ENCODE results near the gene ITPR1.

The ITPR1 gene

DNA sequence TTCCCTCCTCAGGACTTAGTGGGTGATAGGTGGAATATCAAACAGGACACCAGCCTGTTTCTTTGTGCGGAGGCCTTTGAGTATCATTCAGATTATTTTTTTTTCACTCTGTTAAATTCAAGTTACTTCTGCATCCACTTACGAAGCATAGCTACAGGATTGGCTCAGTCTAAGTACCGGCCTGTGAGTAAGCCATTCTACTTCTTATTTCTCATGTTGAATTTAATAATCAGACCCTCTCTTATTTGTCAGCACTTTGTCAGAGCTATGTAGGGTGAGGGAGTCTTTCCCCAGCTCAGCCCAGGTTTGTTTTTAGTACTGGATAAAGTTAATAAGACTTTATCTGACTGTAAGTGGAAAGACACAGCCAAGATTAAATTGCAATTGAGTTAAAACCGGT lies 54.7 kb downstream of the ITPR1 start:
- Histone ChIP-seq H3K4me1 (no peaks in the 10 kb centered on the region), H3K4me3 (no peak overlapping the region), H3K9me3 (no peaks in the 10 kb centered on the region), H3K36me3 (replicated peaks) (no peaks in the 10 kb centered on the region), H3K27me3 (ENCODE audit: low read depth) (no peaks in the 10 kb centered on the region)
- in situ Hi-C loops (cut with MboI; ENCODE audit: low sequenced_read_pairs) = no loop called here
- DNase-seq (ENCODE audit: low spot score in 2 of 2) = no peak

DNA sequence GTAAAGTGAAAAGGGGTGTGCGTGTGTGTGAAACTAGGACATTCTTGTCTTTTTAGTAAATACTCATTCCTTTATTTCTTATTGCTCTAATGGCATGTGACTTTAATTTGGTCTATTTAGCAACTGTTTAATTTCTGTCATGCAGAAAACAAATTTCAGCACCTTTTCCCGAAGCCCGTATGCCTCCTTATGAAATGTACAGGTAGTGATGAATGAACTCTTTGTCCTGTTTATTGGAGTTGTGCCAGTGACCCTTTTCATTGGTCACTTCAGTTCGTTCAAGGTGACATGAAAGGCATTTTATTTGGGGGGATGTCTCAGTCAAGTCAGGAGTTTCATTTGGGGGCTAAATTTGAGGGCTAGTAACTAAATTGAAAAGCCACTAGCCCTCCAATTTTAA lies 55.2 kb downstream of the ITPR1 start:
- in situ Hi-C loops (cut with MboI; ENCODE audit: low sequenced_read_pairs) = no loop called here
- no peak for DNase-seq (ENCODE audit: low spot score in 2 of 2)
- no peaks in the 10 kb centered on the region for H3K4me1 ChIP-seq

DNA sequence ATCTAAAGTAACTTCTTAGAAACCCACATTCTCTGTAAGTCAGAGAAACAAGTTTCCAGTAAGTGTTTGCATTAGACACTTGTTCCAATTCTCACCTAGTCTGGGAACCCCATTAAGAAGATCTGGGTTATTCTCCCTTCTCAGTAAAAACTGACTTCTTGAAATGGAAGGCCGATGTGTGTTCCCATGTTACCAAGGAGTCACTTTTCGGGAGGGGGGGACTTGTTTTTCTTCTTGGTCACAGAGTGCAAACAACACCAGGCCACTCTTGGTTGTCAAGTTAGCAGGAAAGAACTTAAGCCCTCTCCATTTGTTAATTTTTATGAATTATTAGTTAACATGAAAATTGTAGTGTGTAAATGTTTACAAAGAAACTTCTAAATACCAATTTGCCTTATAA lies 55.6 kb downstream of the ITPR1 start:
- Histone ChIP-seq H3K36me3 (replicated peaks) (no peaks in the 10 kb centered on the region), H3K27me3 (ENCODE audit: low read depth) (no peaks in the 10 kb centered on the region), H3K9me3 (no peaks in the 10 kb centered on the region), H3K4me3 (no peak overlapping the region), H3K4me1 (no peaks in the 10 kb centered on the region)
- DNase-seq (ENCODE audit: low spot score in 2 of 2) = no peak
- in situ Hi-C loops (cut with MboI; ENCODE audit: low sequenced_read_pairs) = no loop called here

More for the DNA sequence above, 55.2 kb downstream of the ITPR1 start:
- Histone ChIP-seq H3K4me3 (no peak overlapping the region), H3K9me3 (no peaks in the 10 kb centered on the region), H3K36me3 (replicated peaks) (no peaks in the 10 kb centered on the region), H3K27me3 (ENCODE audit: low read depth) (no peaks in the 10 kb centered on the region)

DNA sequence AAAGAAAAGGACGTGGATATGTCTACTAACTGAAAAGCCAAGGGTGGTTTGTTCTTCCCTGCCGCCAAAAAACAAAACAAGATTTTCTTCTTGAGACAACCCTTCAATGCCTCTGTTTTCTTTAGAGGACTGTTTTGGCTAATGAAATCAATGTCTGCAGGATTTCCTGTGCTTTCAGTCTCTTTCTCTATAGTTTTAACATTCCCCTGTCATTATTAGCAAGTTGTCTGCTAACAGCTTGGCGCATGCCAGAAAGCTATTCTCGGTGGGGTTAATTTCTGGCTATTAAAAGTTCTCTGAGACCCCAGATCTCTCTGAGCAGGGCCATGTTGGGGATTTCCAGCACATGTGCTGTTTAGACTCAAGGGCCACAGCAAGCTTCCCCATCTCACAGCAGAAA lies 56.7 kb downstream of the ITPR1 start:
- in situ Hi-C loops (cut with MboI; ENCODE audit: low sequenced_read_pairs) = no loop called here
- no peaks in the 10 kb centered on the region for H3K27me3 ChIP-seq (ENCODE audit: low read depth)
- H3K4me1 ChIP-seq = no peaks in the 10 kb centered on the region
- no peak overlapping the region for H3K4me3 ChIP-seq
- DNase-seq (ENCODE audit: low spot score in 2 of 2) = no peak
- no peaks in the 10 kb centered on the region for H3K9me3 ChIP-seq
- H3K36me3 ChIP-seq (replicated peaks) = no peaks in the 10 kb centered on the region

DNA sequence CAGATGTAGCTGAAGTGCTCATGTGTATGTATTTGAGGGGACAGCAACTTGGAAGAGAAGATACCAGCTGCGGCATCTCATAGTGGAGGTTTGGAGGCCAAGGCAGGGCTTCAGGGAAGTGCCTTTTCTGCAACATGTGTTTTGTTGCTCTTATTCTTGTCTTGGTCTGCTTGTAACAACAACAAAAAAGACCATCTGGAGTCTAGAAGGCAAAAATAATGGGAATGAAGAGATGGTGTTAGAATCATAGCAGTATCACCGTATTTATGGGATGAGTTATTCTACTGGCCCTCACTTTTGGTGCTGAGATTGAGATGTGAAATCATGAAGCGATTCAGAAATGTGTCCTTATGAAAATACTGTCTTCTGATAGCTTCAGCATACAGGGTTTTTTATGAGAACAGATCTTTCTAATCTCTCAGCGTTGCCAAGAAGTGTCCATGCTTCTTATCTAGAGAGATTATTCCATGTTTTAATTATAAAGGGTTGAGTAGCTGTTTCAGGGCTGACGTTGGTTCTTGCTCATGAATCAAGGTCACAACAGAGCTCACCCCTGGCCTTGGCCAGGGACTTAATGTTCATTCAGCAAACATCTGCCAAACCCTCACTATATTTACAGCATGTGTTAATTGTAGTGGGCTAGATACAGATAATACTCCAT lies 58.0 kb downstream of the ITPR1 start:
- in situ Hi-C loops (cut with MboI; ENCODE audit: low sequenced_read_pairs) = no loop called here
- H3K4me1 ChIP-seq = no peaks in the 10 kb centered on the region

DNA sequence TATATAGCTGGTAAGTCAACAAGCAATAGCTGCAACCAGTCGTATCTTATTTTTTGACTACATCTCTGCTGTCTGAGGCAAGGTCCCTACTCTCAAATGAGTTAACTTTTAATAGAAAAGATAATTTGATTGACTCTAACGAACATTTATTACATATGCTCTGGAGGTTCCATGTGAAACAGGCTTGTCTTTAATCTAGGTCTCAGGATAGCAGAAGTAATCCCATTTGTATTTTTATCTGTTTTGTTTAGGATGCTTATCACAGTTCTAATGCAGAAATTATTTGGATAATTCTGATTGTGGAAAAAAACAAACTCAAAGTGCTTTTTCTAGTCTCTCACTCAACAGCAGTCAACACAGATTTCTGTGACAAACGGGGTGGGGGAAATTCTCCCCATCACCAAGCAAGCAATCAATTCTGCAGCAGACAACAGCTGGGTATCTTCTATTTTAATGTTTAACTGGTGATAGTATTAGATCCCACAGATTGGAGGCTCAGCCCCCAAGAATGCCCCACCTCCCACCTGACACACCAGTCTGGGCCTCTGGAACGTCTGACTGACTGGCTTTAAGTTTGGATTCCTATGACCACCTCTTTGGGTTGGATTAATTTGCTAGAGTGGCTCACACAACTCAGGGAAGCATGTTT lies 58.8 kb downstream of the ITPR1 start:
- DNase-seq (ENCODE audit: low spot score in 2 of 2) = no peak
- Histone ChIP-seq H3K4me3 (no peak overlapping the region), H3K27me3 (ENCODE audit: low read depth) (no peaks in the 10 kb centered on the region), H3K9me3 (no peaks in the 10 kb centered on the region), H3K4me1 (no peaks in the 10 kb centered on the region), H3K36me3 (replicated peaks) (no peaks in the 10 kb centered on the region)
- in situ Hi-C loops (cut with MboI; ENCODE audit: low sequenced_read_pairs) = no loop called here

More for the DNA sequence above, 58.0 kb downstream of the ITPR1 start:
- DNase-seq (ENCODE audit: low spot score in 2 of 2) = no peak
- Histone ChIP-seq H3K4me3 (no peak overlapping the region), H3K27me3 (ENCODE audit: low read depth) (no peaks in the 10 kb centered on the region), H3K9me3 (no peaks in the 10 kb centered on the region), H3K36me3 (replicated peaks) (no peaks in the 10 kb centered on the region)

DNA sequence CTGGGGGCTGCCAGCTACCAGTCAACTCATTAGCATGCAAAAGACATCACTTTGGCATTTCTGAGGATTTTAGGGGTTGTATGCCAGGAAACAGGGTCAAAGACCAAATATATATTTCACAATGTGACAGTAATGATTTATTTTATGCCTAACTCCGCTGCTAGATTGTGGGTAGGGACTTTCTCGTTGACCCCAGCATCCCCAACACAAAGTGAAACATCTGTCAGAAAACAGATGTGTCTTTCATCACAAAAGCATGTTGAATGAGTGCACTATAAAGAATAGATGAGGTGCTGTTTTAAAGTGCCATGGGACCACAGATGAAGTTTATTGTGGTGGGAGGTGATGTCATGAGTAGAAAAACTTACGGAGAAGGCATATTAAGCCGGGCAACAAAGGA lies 59.7 kb downstream of the ITPR1 start:
- no peak overlapping the region for H3K4me3 ChIP-seq
- H3K4me1 ChIP-seq = no peaks in the 10 kb centered on the region
- H3K9me3 ChIP-seq = no peaks in the 10 kb centered on the region
- no peak for DNase-seq (ENCODE audit: low spot score in 2 of 2)
- no peaks in the 10 kb centered on the region for H3K27me3 ChIP-seq (ENCODE audit: low read depth)
- in situ Hi-C loops (cut with MboI; ENCODE audit: low sequenced_read_pairs) = no loop called here
- no peaks in the 10 kb centered on the region for H3K36me3 ChIP-seq (replicated peaks)

DNA sequence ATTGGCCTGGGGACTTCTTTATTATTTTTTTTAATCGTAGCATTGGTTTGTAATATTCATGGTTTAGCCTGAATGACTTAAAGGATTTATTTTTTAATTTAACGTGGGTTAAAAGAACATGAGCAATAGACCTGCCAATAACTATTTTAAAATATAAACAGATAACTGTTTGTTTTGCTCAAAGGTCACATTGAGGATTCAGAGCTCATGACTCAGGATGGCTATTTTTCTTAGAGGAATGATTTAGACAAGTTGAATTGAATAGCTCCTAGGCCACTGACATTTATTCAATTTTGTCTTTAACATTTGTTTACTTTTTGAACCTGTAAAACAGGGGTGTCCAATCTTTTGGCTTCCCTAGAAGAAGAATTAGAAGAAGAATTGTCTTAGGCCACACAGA lies 68.5 kb downstream of the ITPR1 start:
- no peaks in the 10 kb centered on the region for H3K36me3 ChIP-seq (replicated peaks)
- H3K4me1 ChIP-seq = no peaks in the 10 kb centered on the region
- in situ Hi-C loops (cut with MboI; ENCODE audit: low sequenced_read_pairs) = no loop called here
- H3K4me3 ChIP-seq = no peak overlapping the region
- no peaks in the 10 kb centered on the region for H3K27me3 ChIP-seq (ENCODE audit: low read depth)
- DNase-seq (ENCODE audit: low spot score in 2 of 2) = no peak
- H3K9me3 ChIP-seq = no peaks in the 10 kb centered on the region

DNA sequence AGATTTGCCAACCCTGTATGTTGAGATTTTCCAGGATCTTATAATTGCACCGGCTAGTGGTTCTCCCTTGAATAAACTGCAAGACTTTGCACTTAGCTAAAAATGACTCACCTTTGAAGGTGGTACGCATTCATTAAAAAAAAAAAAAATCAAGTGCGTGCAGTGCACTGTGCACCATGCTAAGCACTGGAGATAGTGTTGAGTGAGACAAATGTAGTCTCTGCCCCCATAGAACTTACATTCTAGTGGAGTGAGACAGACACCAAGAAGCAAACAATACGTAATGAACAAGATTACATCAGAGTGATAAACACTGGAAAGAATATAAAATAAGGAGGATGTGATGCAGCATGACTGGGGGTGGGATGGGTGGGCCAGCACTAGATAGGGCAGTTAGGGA lies 69.4 kb downstream of the ITPR1 start:
- DNase-seq (ENCODE audit: low spot score in 2 of 2) = no peak
- in situ Hi-C loops (cut with MboI; ENCODE audit: low sequenced_read_pairs) = no loop called here
- H3K36me3 ChIP-seq (replicated peaks) = no peaks in the 10 kb centered on the region

DNA sequence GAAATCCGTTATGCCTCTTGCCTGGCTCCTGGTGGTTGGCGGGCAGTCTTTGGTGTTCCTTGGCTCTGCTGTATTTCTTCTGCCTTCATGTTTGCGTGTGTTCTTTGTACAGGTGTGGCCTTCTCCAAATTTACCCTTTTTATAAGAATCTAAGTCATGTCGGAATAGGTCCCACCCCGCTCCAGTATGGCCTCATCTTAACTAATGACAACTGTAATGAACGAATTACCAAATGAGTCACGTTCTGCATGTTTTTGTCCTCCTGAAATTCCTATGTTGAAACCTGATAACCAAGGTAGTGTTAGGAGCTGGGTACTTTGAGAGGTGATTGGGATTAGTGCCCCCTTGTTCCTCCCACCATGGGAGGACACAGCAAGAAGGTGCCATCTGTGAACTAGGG lies 71.1 kb downstream of the ITPR1 start:
- Histone ChIP-seq H3K36me3 (replicated peaks) (no peaks in the 10 kb centered on the region), H3K4me3 (no peak overlapping the region), H3K27me3 (ENCODE audit: low read depth) (no peaks in the 10 kb centered on the region), H3K9me3 (no peaks in the 10 kb centered on the region), H3K4me1 (no peaks in the 10 kb centered on the region)
- DNase-seq (ENCODE audit: low spot score in 2 of 2) = no peak
- in situ Hi-C loops (cut with MboI; ENCODE audit: low sequenced_read_pairs) = no loop called here

More for the DNA sequence above, 69.4 kb downstream of the ITPR1 start:
- no peaks in the 10 kb centered on the region for H3K27me3 ChIP-seq (ENCODE audit: low read depth)
- H3K4me1 ChIP-seq = no peaks in the 10 kb centered on the region
- no peak overlapping the region for H3K4me3 ChIP-seq
- H3K9me3 ChIP-seq = no peaks in the 10 kb centered on the region

DNA sequence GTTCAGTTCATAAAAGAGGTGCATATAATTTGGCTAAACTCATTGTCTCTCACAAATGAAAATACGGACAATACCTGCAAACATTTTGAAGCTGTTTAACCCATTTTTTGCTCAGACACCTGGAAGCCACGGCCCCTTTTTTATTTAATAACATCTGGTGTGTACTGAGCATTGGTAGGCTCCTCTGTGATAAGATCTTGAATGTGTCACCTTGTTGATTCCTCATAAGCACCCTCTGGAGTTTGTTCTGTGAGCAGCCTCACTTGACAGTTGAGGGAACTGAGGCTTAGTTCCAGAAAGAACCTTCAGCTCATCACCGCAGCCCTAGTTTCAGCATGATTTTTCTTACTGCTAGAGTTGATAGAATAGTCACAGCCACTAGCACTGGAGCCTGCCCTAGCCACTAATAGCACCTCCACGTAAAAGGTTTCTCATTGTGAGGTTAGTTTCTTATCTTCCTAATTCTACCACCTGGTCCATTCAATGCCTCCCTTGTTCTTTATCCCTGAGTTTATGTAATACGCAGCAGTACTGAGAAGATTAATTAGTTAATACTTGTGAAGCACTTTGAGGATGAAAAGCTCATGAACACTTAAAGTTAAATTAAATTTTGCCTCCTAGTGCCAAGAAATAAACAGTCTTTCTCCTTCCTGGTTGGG lies 71.9 kb downstream of the ITPR1 start:
- DNase-seq (ENCODE audit: low spot score in 2 of 2) = no peak
- H3K27me3 ChIP-seq (ENCODE audit: low read depth) = no peaks in the 10 kb centered on the region
- no peak overlapping the region for H3K4me3 ChIP-seq
- in situ Hi-C loops (cut with MboI; ENCODE audit: low sequenced_read_pairs) = no loop called here
- H3K4me1 ChIP-seq = peaks cover 5% of the 10 kb centered on the region
- H3K9me3 ChIP-seq = no peaks in the 10 kb centered on the region
- H3K36me3 ChIP-seq (replicated peaks) = no peaks in the 10 kb centered on the region

DNA sequence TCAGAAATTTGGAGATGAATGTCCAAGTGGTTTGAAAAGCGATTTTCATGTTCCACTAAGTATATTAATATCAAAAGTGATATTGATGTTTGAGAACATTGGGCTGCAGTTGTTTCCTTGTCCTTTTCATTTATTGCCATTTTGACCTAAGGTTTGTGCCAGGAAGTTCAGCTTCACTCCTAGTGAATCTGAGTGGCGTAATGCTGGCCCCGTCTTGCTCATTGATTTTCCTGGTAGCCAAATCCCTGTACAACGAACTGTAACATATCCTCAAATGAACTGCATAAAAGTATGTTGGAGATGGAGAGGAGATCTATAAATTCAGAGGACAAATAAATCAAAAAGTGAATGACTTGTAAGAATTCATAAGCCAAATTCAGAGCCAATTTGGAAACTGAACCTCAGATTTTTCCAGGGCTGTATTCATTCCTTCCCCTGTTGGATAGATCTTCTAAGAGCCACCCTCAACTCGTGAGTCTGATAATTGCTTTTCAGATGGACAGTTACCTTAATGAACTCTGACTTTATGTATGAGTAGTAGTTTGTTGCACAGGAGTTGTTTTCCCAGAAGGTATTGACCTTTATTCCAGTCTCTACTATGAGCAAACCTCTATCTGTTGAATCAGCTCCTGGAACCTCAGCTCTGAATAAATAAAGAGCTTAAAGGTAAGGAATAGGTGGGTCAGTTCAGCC lies 72.8 kb downstream of the ITPR1 start:
- no peak overlapping the region for H3K4me3 ChIP-seq
- no peaks in the 10 kb centered on the region for H3K9me3 ChIP-seq
- no peaks in the 10 kb centered on the region for H3K36me3 ChIP-seq (replicated peaks)
- in situ Hi-C loops (cut with MboI; ENCODE audit: low sequenced_read_pairs) = no loop called here
- no peaks in the 10 kb centered on the region for H3K27me3 ChIP-seq (ENCODE audit: low read depth)
- no peak for DNase-seq (ENCODE audit: low spot score in 2 of 2)
- peaks cover 13% of the 10 kb centered on the region for H3K4me1 ChIP-seq

DNA sequence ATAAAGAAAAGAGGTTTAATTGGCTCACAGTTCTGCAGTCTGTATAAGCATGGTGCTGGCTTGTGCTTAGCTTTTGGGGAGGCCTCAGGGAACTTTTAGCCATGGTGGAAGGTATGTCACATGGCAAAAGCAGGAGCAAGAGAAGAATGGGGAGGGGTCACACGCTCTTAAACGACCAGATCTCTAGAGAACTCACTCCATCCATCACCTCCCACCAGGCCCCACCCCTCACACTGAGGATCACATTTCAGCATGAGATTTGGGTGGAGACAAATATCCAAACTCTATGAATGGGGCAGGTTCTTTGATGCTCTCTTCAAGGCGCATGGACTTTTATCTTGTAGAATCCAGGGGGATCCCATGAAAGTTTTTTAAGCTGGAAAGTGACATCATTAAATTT lies 75.7 kb downstream of the ITPR1 start:
- DNase-seq (ENCODE audit: low spot score in 2 of 2) = peak in 1 of 2 experiments; percentile 13
- no peaks in the 10 kb centered on the region for H3K9me3 ChIP-seq
- H3K4me3 ChIP-seq = no peak overlapping the region
- H3K36me3 ChIP-seq (replicated peaks) = no peaks in the 10 kb centered on the region
- H3K4me1 ChIP-seq = peaks cover 13% of the 10 kb centered on the region
- in situ Hi-C loops (cut with MboI; ENCODE audit: low sequenced_read_pairs) = no loop called here
- H3K27me3 ChIP-seq (ENCODE audit: low read depth) = no peaks in the 10 kb centered on the region
